RCC 7860 (cell line): ENCODE results near the gene KIF1A.

ENCODE experiments used
- DNase-seq: peaks from one replicate; pipeline ENCODE4 v3.0.0-alpha.2; 2015; ENCODE audit warnings: low spot score
- FAIRE-seq: peaks from 2 replicates; lab custom pipeline; 2012; peaks lifted over from hg19 to GRCh38; lab: Jason Lieb, UNC

Gene KIF1A

DNA sequence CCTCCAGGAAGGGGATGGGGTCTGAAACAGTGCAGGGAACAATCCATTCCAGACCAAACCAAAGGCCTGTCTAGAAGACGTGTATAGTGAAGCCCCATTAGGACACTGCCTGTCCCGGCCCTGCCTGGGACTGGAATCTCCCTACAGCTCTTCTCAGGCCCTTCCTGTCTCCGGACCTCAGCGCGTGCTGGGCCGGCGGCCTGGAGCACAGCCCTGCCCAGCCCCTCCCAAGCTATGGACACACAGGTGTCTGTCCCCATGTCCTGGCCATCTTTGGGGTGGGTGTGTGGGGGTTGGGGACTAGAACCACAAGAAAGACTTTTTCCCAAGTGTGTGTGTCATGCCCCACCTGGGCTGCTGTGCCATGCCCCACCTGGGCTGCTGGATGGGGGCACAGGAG lies 51.8 kb downstream of the KIF1A start:
- no peak for FAIRE-seq

DNA sequence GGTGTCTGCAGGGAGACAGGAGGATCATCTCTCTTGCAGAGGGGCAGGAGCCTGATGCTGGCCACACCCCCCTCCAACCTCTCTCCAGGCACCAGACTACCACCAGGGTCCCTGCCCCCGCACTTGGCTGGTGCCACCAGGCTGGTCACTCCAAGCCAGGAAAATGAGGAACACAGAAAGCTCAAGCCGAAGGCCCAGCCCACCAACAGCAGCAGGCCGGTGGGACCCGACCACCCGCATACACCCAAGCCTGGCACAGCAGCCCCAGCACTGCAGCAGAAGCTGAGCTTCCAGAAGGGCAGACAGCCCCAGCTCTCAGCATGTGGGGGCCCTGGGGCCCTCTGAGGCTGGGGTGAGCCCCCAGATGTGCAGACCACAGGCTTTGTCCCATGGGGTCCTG lies 52.7 kb downstream of the KIF1A start:
- DNase-seq = no peak
- FAIRE-seq = no peak

More for the DNA sequence above, 51.8 kb downstream of the KIF1A start:
- no peak for DNase-seq

DNA sequence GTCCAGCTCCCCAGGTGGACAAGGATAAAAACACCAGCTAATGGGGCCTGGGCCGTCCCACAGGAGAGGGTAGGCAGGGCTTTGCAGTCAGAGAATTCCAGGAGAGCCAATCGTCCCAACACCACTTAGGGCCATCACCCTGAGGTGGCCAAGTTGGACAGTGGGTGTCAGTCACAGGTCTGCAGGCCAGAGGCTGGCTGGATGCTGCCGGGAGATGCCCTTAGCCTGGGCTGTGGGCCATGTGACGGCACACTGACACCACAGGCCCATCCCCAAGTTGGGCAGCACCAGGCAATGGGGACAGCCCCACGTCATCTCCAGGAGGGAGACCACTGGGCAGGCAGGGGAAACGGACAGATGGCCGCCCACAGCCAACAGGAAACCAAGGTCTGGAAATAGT lies 53.9 kb downstream of the KIF1A start:
- DNase-seq = no peak
- FAIRE-seq = no peak

DNA sequence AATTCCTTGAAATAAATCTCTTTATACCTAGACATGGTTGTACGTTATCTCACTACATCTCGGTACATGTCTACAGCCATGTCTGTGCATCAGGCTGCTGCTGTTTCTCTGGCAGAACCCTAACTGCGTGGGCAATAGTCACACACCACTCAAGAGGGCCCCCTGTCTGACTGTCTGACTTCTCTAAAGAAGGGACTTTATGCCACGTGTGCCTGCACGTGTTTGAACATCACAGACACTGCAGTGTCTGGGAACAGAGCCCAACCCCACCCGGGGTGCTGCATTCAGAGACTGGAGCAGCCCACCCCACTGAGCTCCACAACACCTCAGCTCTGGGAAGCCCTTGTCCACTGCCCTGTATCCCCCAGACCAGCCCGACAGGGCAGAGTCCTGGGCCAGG lies 55.0 kb downstream of the KIF1A start:
- DNase-seq (no peak), FAIRE-seq (no peak)

DNA sequence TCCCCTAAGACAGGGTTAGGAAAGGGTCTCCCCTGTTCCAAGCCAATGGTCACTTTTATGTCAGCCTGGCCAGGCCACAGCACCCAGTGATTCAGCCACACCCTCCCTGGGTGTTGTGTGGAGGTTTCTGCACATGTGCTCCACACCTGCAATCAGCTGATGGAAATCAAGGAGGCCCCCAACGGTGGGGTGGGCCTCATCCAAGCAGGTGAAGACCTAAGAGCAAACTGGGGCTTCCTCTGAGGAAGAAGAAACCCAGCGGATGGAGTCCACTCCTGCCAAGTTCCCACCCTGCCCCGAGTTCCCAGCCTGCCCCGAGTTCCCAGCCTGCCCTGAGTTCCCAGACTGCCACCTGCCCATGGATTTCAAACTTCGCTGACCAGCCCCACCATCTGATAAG lies 55.4 kb downstream of the KIF1A start:
- DNase-seq (no peak), FAIRE-seq (no peak)

DNA sequence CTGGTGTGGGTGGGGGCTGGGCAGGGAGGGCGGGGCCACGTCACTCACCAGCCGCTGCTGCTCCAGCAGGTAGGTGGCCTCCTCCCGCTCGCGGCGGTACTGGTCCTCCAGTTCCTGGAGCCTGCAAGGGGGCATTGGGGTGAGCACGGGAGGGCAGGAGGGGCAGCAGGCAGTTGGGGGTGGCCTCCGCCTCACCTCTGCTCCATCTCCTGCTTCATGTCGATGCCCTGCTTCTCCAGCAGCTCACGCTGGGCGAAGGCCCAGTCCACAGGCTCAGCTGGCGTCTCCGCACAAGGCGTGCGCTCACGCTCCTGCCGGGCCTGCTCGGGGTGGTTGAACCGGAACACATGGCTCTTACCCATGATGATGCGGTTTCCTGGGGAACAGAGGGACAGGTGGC lies 57.0 kb downstream of the KIF1A start:
- FAIRE-seq (no peak), DNase-seq (no peak)

DNA sequence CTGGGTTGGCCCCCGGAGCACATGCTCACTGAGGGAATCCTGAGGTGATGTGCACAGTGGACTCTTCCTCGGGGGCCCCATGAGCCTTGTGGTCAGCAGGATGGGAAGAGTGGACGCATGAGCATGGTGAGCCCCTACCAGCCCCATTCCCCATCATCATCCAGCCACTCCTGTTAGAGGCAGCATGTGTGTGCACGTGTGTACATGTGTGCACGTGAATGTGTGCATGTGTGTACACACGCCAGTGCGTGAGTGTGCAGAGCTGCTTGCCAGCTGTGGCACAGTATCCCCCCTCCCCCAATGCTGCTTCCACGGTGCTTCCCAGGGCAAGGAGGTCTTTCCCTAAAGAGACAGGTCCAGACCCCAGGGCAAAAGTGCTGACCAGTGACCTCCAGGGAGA lies 57.8 kb downstream of the KIF1A start:
- DNase-seq = no peak
- FAIRE-seq = no peak

DNA sequence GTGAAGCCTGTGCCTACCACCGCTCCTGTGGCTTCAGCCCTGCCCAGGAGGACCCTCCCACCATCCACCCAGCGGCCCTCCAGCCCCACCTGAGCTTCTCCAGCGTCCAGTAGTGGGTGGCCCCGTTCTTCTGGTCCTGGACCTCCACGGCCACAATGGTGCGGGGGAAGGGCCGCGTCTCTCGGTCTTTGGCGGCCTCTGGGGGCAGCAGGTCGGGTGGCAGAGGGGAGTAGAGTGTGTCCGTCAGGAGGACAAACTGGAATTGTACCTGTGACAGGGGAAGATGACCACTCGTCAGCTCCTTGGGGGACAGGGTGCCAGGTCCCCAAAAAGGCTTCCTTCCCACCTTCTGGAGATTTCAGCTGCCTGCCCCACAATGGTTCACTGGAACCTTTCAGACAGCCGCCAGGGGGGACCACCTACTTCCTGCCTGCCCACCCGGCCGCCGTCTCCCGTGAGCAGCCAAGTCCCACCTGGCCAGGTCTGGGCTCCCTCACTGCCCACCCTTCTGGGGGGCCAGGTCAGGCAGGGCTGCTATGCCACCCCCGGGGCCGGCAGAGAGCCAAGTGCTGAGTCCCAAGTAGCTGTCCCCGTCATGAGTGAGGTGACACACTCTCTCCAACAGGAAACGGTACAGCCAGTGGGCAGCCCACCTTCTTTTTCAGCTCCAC lies 59.3 kb downstream of the KIF1A start:
- no peak for DNase-seq
- no peak for FAIRE-seq

DNA sequence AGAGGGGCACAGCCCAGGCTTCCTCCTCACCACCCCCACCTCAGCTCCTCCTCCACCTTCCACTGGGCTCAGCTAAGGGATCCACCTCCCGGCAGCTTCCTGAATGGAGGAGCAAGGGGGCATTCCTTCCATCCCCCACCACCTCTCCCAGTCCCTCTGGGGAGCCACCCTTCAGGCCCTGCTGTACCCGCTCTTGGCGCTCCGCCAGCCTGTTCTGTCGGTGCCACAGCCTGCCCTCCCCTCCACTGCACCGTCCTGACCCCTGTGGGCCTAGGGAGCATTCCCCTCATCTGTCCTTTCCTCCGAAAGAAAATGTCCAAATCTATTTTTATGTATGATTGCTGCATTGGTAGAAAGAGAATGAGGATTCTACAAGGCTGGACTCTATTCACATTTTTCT lies 59.9 kb downstream of the KIF1A start:
- no peak for FAIRE-seq
- DNase-seq = no peak

DNA sequence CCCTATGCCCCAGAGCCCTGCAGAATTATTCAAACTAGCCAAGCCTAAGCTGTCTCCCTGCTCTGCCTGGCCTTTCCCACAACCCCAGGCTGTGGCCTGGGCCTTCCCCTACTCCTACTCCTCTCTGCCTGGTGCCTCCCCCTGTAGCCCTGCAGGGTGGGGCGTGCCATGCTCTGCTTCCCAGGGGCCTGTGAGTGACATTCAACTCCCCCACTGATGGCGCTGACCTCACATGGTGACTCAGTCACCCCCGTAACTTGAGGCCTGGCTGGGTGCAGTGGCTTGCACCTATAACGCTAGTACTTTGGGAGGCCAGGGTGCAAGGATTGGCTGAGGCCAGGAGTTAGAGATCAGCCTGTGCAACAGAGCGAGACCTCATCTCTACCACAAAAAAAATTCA lies 60.6 kb downstream of the KIF1A start:
- FAIRE-seq = peak; percentile 98
- DNase-seq = peak; percentile 98

DNA sequence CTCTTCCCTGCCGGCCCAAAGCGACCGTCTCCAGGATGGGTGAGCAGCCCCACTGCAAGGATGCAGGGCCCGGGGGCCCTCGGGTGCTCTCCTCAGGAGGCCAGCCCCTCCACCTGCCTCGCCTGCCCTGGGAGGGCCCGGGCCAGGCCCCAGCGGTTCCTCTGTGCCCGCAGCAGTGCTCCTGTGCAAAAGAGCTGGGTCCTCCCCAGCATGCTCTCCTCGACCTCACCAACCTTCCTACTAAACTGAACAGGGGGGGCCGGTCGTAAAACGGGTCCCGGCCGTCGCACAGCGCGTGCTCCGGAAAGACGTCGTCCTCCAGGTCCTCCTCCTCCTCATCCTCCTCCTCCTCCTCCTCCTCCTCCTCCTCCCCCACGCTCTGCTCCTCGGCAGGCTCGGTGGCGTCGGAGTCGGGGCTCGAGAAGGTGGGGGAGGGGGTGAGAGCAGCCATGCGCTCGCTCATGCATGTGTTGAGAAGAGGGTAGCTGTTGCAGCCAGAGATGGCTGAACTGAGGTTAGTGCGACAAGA lies 62.9 kb downstream of the KIF1A start:
- DNase-seq (no peak), FAIRE-seq (no peak)

DNA sequence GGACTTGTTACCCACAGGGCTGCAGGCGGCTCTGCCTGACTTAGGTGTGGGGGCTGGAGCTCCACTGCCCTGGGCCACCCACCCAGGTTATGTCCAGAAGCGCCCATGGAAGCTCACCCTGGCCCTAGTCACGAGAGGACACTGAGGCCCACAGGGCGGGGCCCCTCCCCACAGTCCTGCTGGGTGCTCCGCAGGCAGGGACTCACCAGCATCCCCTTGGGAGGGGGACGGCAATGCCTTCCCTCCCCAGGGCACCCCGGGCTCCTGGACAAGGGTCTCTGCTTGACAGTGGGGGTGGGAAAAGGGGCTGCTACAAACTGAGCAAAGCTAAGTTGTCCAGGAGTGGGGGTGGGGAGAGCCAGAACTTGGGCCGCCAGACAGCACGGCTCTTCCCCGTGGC lies 67.8 kb downstream of the KIF1A start:
- DNase-seq = no peak
- FAIRE-seq = no peak

DNA sequence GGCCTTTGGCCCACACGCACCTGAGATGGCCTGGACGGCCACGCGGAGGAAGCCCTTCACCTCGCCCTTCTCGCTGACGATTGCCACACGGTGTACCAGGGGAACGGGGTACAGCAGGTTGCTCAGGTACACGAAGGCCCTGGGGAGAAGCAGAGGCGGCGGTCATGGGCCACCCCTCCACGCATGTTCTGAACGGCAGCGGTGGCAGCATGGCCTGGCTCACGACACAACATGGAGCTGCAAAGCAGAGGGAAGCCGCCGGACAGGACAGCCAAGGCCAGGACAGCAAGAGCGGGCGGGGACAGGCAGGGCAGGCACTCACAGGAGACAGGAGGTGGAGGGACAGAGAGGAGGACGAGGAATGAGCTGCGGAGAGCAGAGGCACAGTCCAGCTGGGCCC lies 69.6 kb downstream of the KIF1A start:
- no peak for FAIRE-seq
- DNase-seq = no peak

DNA sequence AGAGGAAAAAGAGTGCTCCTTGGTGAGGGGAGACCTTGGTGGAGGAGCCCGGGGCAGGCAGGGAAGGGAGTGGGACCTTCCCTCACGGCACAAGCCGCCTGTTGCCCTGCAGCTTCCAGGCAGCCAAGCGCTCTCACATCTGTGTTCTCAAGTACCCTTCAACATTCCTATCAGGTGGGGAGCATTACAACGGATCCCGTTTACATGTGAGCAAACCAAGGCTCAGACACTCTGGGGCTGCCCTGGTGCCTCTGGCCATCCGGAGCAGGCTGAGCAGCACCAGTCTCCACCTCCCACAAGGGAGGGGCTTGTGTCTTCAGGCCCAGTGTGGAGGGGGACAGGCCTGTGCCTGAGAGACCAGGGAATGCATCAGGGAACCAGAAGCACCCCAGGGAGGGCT lies 70.5 kb downstream of the KIF1A start:
- no peak for FAIRE-seq
- DNase-seq = no peak

DNA sequence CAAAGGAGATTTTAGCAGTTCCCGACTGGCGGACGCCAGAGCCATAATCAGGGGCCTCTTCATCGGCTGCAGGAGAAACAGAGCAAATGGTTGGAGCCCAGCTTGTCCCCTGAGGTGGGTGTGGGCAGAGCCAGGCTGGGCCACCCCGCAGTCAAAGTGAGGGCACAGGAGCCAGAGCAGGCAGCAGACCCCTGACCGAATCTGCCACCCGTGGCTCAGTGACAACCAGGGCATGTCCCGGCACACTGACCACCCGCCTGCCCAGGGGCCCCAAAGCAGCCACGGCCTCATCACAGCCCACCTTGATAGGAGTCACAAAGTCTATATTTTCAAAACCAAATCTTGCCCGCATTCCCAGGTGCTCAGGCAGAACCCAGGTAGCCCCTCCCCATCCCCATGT lies 72.8 kb downstream of the KIF1A start:
- FAIRE-seq (no peak), DNase-seq (no peak)

DNA sequence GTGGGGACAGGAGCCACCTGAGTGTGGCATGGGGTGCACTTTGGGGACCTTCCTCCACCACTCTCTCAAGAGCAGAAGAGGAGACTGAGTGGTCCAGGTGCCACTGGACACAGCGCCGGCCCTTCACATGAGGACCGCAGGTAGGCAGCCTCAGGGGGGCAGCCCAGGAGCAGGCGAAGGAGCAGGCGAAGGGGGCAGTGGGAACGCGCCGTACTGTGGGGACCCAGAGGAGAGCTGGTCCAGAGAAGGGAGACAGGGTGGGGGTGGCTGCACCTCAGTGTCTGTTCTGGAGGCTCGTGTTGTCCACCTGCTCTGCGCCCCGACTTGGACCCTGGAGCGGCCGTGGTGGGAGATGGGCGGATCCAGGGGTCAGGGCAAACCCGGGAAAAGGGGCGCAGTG lies 73.3 kb downstream of the KIF1A start:
- no peak for DNase-seq
- FAIRE-seq = no peak

DNA sequence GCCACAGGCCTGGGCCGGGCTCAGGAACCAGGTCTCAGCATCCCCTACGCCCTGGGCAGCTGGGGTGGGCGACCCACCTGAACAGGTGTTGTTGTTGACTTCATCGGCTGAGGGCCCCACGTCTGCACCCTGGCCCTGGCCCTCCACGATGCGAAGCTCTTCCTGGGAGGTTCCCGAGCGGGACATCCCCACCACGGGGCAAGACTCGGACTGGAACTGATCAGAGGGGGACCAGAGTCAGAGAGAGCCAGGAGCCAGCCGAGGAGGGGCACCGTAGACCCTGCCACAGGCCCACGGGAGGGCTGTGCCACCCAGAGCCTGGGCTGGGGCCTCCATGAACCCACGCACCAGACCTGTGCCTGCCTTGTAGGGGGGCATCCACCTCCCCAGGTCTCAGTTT lies 74.1 kb downstream of the KIF1A start:
- DNase-seq = no peak
- no peak for FAIRE-seq

DNA sequence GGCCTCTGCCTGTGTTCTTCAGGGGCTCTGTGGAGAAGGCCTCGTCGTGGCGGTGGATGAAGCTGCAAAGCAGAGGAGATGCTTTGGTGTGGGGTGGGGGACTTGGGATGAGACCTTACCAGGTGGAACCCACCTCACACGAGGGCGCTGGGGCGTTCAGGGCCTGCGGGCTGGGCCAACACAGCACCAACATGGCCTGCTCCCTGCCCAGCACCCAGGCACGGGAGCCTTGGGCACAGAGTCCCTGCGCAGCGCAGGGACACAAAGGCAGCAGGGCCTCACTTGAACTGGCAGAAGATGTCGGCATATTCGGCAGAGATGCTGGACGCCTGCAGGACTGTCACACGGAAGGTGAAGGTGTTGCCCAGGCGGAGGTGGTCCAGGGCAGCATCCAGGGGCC lies 74.6 kb downstream of the KIF1A start:
- DNase-seq = no peak
- FAIRE-seq = no peak

DNA sequence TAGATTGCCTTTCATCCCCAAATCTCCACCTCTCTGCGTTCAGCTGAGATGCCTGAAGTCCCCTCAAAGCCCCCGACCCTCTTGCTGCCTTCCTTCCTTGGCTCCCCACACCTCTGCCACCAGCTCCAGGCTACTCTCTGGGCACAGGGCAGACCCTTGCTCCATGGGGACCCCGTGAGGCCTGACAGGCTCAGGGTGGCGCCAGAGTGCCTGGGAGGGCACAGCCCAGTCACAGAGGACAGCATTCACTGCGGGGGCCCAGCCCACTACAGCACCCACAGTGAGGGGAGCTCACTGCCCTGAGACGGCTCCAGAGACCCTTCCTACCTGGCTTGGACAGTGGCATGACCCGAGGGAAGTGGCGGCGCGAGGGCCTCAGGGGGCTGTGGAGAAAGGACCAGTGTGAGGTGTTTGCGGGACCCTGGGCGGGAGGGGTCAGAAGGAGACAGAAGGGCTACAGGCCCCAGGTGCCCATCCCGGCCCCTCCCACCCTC lies 77.4 kb downstream of the KIF1A start:
- DNase-seq (no peak), FAIRE-seq (no peak)

DNA sequence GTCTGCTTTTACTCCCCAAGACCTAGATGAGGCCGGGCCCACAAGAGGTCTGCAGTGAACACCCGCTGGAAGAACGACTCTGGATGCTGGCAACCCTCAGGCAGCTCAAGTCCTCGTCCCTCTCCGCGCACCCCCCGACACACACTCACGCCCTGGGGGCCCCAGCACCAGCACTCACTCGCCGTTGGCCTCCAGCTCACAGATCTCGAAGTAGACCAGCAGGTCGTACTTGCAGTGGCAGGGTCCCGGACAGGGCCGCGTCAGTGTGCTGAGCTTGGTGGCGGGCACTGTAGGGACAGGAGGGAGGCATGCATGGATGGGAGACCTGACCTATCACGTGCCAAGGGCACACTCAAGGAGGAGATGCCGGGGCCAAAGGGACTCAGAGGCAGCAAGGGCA lies 78.9 kb downstream of the KIF1A start:
- no peak for FAIRE-seq

DNA sequence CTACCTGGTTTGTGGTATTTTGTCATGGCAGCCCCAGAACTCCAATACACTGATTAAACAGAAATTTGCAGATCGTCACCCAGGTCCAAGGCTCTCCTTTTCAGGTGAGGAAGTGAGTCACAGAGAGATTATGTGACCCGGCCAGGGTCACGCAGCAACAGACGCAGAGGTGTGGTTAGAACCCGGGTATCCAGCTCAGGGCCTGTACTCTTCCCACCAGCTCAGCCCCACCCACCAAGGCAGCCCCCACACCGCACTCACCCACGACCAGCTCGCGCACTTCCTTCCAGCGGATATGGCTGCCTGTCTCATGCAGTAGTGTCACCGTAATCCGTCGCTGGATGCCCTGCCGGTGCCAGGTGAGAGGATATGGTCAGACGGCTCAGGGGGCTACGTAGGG lies 80.2 kb downstream of the KIF1A start:
- no peak for FAIRE-seq
- no peak for DNase-seq

More for the DNA sequence above, 78.9 kb downstream of the KIF1A start:
- DNase-seq = no peak

DNA sequence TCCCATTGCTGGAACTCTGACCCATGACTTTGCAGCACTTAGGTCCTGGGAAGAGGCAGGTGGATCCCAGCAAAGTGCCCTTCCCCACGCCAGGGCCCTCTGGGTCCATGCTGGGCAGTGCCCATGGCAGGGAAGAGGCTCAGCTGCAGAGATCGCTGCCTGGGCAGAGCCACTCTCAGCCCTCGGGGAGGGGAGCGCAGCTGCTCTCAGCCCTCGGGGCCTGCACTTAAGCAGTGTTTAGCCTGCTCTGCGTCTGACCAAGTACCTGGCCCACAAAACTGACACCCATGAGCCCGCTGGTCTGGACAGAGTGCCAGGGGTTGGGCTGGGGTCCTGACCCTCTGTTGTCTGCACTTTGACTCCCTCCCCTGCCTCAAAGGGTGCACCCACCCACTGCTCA lies 82.1 kb downstream of the KIF1A start:
- DNase-seq (no peak), FAIRE-seq (no peak)

DNA sequence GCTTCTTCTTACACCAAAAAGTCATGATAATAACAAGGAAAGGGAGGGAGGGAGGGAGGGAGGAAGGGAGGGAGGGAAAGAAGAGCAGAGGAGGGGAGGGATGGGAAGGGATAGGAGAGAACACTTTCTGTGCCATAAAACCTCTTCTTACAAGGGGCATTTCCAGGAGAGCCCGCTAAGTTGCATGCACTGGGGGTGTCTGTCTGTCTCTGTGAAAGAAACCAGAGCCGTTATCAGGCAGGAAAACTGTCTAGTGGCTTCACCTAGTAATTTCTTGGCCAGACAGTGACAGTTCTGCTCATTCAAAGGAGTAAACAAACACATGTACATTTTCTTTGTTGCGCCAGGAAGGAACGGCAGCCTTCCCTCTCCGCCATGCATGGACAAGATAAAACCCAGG lies 82.5 kb downstream of the KIF1A start:
- DNase-seq = no peak

More for the DNA sequence above, 82.5 kb downstream of the KIF1A start:
- FAIRE-seq = no peak
